GM19099 (cell line): ENCODE results near the gene GTF2IRD1.

Source experiments
- POLR2A ChIP-seq: IDR thresholded peaks from 3 replicates; pipeline ENCODE4 v1.6.1; 2011; ENCODE audit warnings: low read depth; ENCODE audit not compliant: insufficient read length; ENCODE audit errors: extremely low read depth

GTF2IRD1 gene

GRCh38 chr7:74464931-74465886 lies 11.5 kb downstream of the GTF2IRD1 start:
- no peak for TF ChIP-seq POLR2A

GRCh38 chr7:74466196-74466813 lies 12.6 kb downstream of the GTF2IRD1 start:
- no peak for TF ChIP-seq POLR2A

- no peak for TF ChIP-seq POLR2A
Observed at GRCh38 chr7:74467876-74468275, 14.2 kb downstream of the GTF2IRD1 start.

GRCh38 chr7:74470504-74470903 lies 16.8 kb downstream of the GTF2IRD1 start:
- TF ChIP-seq POLR2A: no peak

GRCh38 chr7:74473116-74473515 lies 19.4 kb downstream of the GTF2IRD1 start:
- TF ChIP-seq POLR2A: no peak

GRCh38 chr7:74474271-74474865 lies 20.7 kb downstream of the GTF2IRD1 start:
- no peak for TF ChIP-seq POLR2A

- no peak for TF ChIP-seq POLR2A
Observed at GRCh38 chr7:74475243-74475986, 21.7 kb downstream of the GTF2IRD1 start.

- no peak for TF ChIP-seq POLR2A
Observed at GRCh38 chr7:74475987-74476350, 22.3 kb downstream of the GTF2IRD1 start.

- no peak for TF ChIP-seq POLR2A
Observed at GRCh38 chr7:74476626-74477025, 22.9 kb downstream of the GTF2IRD1 start.

- TF ChIP-seq POLR2A: no peak
Observed at GRCh38 chr7:74478671-74479065, 25.0 kb downstream of the GTF2IRD1 start.

- no peak for TF ChIP-seq POLR2A
Observed at GRCh38 chr7:74479066-74479781, 25.5 kb downstream of the GTF2IRD1 start.

GRCh38 chr7:74479961-74480829 lies 26.5 kb downstream of the GTF2IRD1 start:
- no peak for TF ChIP-seq POLR2A

- no peak for TF ChIP-seq POLR2A
Observed at GRCh38 chr7:74480861-74481417, 27.2 kb downstream of the GTF2IRD1 start.
